Neural cell (in vitro differentiated cells): ENCODE results near the gene CNGA1. TPM values are rescaled to one million over a fixed set of nuclear protein-coding genes. Genes with fewer than 3 reads are reported as not detected.
"Not testable (repeated sequence)": the region's sequence is repeated elsewhere in the genome, so short reads cannot be mapped to it uniquely, and the experiment has no call there.

Source experiments
- H2AFZ ChIP-seq: fragments of 200-600, 300-800 bp; sonication (generic), shearing (Covaris generic); 2 replicates; pipeline ENCODE4 v1.6.0; 2014; ENCODE audit warnings: low read depth, mild to moderate bottlenecking, antibody characterized with exemption, low read length, moderate library complexity
- H3F3A ChIP-seq: fragments of 200-600 bp; shearing (Covaris generic); 2 replicates; pipeline ENCODE4 v1.6.1; 2016; ENCODE audit warnings: mild to moderate bottlenecking, moderate library complexity, mixed read lengths, antibody characterized with exemption, low read length; ENCODE audit not compliant: insufficient read depth, poor library complexity, severe bottlenecking
- H3K27ac ChIP-seq: fragments of 200-600, 300-800 bp; sonication (generic), shearing (Covaris generic); 2 replicates; pipeline ENCODE4 v1.5.1; 2014; ENCODE audit warnings: mild to moderate bottlenecking, low read length, moderate library complexity
- H3K27me3 ChIP-seq: fragments of 300-800, 200-600 bp; sonication (generic), shearing (Covaris generic); 2 replicates; pipeline ENCODE4 v1.6.0; 2014; ENCODE audit warnings: mild to moderate bottlenecking, low read depth, low read length, moderate library complexity; ENCODE audit not compliant: insufficient read depth
- H3K36me3 ChIP-seq: fragments of 300-800, 200-600 bp; sonication (generic), shearing (Covaris generic); 2 replicates; pipeline ENCODE4 v1.5.1; 2014; ENCODE audit warnings: mild to moderate bottlenecking, antibody characterized with exemption, low read length, moderate library complexity; ENCODE audit not compliant: insufficient read depth
- H3K4me2 ChIP-seq: fragments of 300-800, 200-600 bp; sonication (generic), shearing (Covaris generic); 2 replicates; pipeline ENCODE4 v1.6.0; 2014; ENCODE audit warnings: mild to moderate bottlenecking, low read length
- H3K4me3 ChIP-seq: fragments of 300-800, 200-600 bp; sonication (generic), shearing (Covaris generic); 2 replicates; pipeline ENCODE4 v1.5.1; 2014; ENCODE audit warnings: mild to moderate bottlenecking, low read length, moderate library complexity
- H3K79me2 ChIP-seq: fragments of 200-600 bp; shearing (Covaris generic); replicated peaks from 2 replicates; pipeline ENCODE4 v1.6.0; 2014; ENCODE audit warnings: mild to moderate bottlenecking, low read length, moderate library complexity; ENCODE audit not compliant: insufficient read depth
- H3K9ac ChIP-seq: fragments of 300-800, 200-600 bp; sonication (generic), shearing (Covaris generic); 2 replicates; pipeline ENCODE4 v1.6.1; 2016; ENCODE audit warnings: mild to moderate bottlenecking, low read length, mixed read lengths
- H3K9me2 ChIP-seq: fragments of 200-600 bp; shearing (Covaris generic); 2 replicates; pipeline ENCODE4 v1.6.1; 2016; ENCODE audit warnings: mild to moderate bottlenecking, low read length, mixed read lengths; ENCODE audit not compliant: insufficient read depth
- H3K9me3 ChIP-seq: fragments of 200-600, 300-800 bp; sonication (generic), shearing (Covaris generic); 2 replicates; pipeline ENCODE4 v1.6.1; 2016; ENCODE audit warnings: mild to moderate bottlenecking, mixed run types, low read length, moderate library complexity, mixed read lengths
- H4K20me1 ChIP-seq: fragments of 200-600 bp; shearing (Covaris generic); 2 replicates; pipeline ENCODE4 v1.6.1; 2016; ENCODE audit warnings: mild to moderate bottlenecking, mixed run types; ENCODE audit not compliant: insufficient read depth
- EP300 ChIP-seq: fragments of 450-650 bp; conservative IDR thresholded peaks from 2 replicates; pipeline ENCODE4 v1.6.1; 2014; ENCODE audit warnings: antibody characterized with exemption, mild to moderate bottlenecking, moderate library complexity; ENCODE audit not compliant: poor library complexity, severe bottlenecking
- EZH2 ChIP-seq: fragments of 200-600, 300-800 bp; shearing (Covaris generic), sonication (generic); IDR thresholded peaks from 2 replicates; pipeline ENCODE4 v1.6.1; 2014; ENCODE audit warnings: antibody characterized with exemption, low read length, borderline replicate concordance, mild to moderate bottlenecking; ENCODE audit not compliant: insufficient read depth, poor library complexity, severe bottlenecking
- MXI1 ChIP-seq: fragments of 450-650 bp; conservative IDR thresholded peaks from 2 replicates; pipeline ENCODE4 v1.6.1; 2014; ENCODE audit warnings: antibody characterized with exemption, mild to moderate bottlenecking; ENCODE audit not compliant: poor library complexity, severe bottlenecking
- POLR2AphosphoS5 ChIP-seq: IDR thresholded peaks from 2 replicates; pipeline ENCODE4 v1.6.1; 2012
- RAD21 ChIP-seq: fragments of 450-650 bp; conservative IDR thresholded peaks from 2 replicates; pipeline ENCODE4 v1.6.1; 2014; ENCODE audit warnings: antibody characterized with exemption, mild to moderate bottlenecking, moderate library complexity
- REST ChIP-seq: IDR thresholded peaks from 2 replicates; pipeline ENCODE4 v1.6.1; 2012; ENCODE audit warnings: borderline replicate concordance
- SMC3 ChIP-seq: fragments of 450-650 bp; conservative IDR thresholded peaks from 2 replicates; pipeline ENCODE4 v1.6.1; 2014; ENCODE audit warnings: antibody characterized with exemption, mild to moderate bottlenecking, moderate library complexity; ENCODE audit not compliant: poor library complexity
- TAF1 ChIP-seq: IDR thresholded peaks from 2 replicates; pipeline ENCODE4 v1.6.1; 2012; ENCODE audit warnings: low read depth
- polyA plus RNA-seq: library from polyadenylated mRNA; depleted of rRNA; stranded (reverse); fragments of >200 nt; gene quantifications from 2 replicates; pipeline ENCODE4 v1.2.3, GENCODE V29; 2014
- TF ChIP-seq, protein P1 (sequence below): fragments of 450-650 bp; IDR thresholded peaks from 2 replicates; pipeline ENCODE4 v1.5.1; 2014; ENCODE audit warnings: antibody characterized with exemption, mild to moderate bottlenecking, moderate library complexity; ENCODE audit not compliant: poor library complexity, severe bottlenecking

Gene CNGA1
- polyA plus RNA-seq, 1 donor from 2014 or later, result not detected

- no peaks in the 10 kb centered on the region for H3K27me3 ChIP-seq
- peaks cover 4% of the 10 kb centered on the region for H3K9me3 ChIP-seq
- H3K4me2 ChIP-seq, result no peak overlapping the region
- TF ChIP-seq EZH2, result no peak
- TF ChIP-seq RAD21, result no peak
- no peak for TF ChIP-seq REST
- TF ChIP-seq, protein P1, sequence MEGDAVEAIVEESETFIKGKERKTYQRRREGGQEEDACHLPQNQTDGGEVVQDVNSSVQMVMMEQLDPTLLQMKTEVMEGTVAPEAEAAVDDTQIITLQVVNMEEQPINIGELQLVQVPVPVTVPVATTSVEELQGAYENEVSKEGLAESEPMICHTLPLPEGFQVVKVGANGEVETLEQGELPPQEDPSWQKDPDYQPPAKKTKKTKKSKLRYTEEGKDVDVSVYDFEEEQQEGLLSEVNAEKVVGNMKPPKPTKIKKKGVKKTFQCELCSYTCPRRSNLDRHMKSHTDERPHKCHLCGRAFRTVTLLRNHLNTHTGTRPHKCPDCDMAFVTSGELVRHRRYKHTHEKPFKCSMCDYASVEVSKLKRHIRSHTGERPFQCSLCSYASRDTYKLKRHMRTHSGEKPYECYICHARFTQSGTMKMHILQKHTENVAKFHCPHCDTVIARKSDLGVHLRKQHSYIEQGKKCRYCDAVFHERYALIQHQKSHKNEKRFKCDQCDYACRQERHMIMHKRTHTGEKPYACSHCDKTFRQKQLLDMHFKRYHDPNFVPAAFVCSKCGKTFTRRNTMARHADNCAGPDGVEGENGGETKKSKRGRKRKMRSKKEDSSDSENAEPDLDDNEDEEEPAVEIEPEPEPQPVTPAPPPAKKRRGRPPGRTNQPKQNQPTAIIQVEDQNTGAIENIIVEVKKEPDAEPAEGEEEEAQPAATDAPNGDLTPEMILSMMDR, result no peak
- no peak for TF ChIP-seq MXI1
- TF ChIP-seq TAF1, result no peak
- no peak for TF ChIP-seq POLR2AphosphoS5
- no peak for TF ChIP-seq SMC3
- TF ChIP-seq EP300, result no peak
- no peaks in the 10 kb centered on the region for H4K20me1 ChIP-seq
- no peaks in the 10 kb centered on the region for H3F3A ChIP-seq
- no peak overlapping the region for H3K9ac ChIP-seq
- H3K9me2 ChIP-seq, result no peaks in the 10 kb centered on the region
- no peaks in the 10 kb centered on the region for H3K36me3 ChIP-seq
- no peak overlapping the region for H3K27ac ChIP-seq
- no peaks in the 10 kb centered on the region for H3K79me2 ChIP-seq
- H3K4me3 ChIP-seq, result no peak overlapping the region
- H2AFZ ChIP-seq, result no peak overlapping the region
Measured at GRCh38 chr4:48002267-48002666, 14.2 kb downstream of the CNGA1 start.

- TF ChIP-seq MXI1 (no peak), REST (no peak), TAF1 (no peak), POLR2AphosphoS5 (no peak), EZH2 (no peak), EP300 (no peak), RAD21 (no peak), SMC3 (no peak)
- TF ChIP-seq, protein P1, result no peak
- H4K20me1 ChIP-seq, result no peaks in the 10 kb centered on the region
- H3K27ac ChIP-seq, result no peak overlapping the region
- H3K9ac ChIP-seq, result no peak overlapping the region
- H3K9me3 ChIP-seq, result peaks cover 4% of the 10 kb centered on the region
- no peaks in the 10 kb centered on the region for H3K27me3 ChIP-seq
- no peak overlapping the region for H3K4me3 ChIP-seq
- no peaks in the 10 kb centered on the region for H3K36me3 ChIP-seq
- H2AFZ ChIP-seq, result no peak overlapping the region
- H3K9me2 ChIP-seq, result no peaks in the 10 kb centered on the region
- no peaks in the 10 kb centered on the region for H3F3A ChIP-seq
- no peaks in the 10 kb centered on the region for H3K79me2 ChIP-seq
- H3K4me2 ChIP-seq, result no peak overlapping the region
Measured at GRCh38 chr4:47996021-47996420, 20.5 kb downstream of the CNGA1 start.

- not testable (repeated sequence) for H3K4me2 ChIP-seq, H3K9me2 ChIP-seq, H3K9me3 ChIP-seq, H3K4me3 ChIP-seq, H3K27ac ChIP-seq, H3K79me2 ChIP-seq, H3K27me3 ChIP-seq, H4K20me1 ChIP-seq, H3K36me3 ChIP-seq, H3F3A ChIP-seq, H2AFZ ChIP-seq, H3K9ac ChIP-seq
Measured at GRCh38 chr4:47992475-47992874, 24.0 kb downstream of the CNGA1 start.
